HG03175 (cell line): ENCODE measurements around the gene SERPINB6.
"Not testable (repeated sequence)": the region's sequence is repeated elsewhere in the genome, so short reads cannot be mapped to it uniquely, and the experiment has no call there.

Experiments used
- ATAC-seq: cut with Tn5 transposase; IDR thresholded peaks from one replicate; pipeline ENCODE4 v1.9.1; 2021; ENCODE audit warnings: mild to moderate bottlenecking, moderate library complexity; ENCODE audit not compliant: unreplicated experiment

The SERPINB6 gene

DNA sequence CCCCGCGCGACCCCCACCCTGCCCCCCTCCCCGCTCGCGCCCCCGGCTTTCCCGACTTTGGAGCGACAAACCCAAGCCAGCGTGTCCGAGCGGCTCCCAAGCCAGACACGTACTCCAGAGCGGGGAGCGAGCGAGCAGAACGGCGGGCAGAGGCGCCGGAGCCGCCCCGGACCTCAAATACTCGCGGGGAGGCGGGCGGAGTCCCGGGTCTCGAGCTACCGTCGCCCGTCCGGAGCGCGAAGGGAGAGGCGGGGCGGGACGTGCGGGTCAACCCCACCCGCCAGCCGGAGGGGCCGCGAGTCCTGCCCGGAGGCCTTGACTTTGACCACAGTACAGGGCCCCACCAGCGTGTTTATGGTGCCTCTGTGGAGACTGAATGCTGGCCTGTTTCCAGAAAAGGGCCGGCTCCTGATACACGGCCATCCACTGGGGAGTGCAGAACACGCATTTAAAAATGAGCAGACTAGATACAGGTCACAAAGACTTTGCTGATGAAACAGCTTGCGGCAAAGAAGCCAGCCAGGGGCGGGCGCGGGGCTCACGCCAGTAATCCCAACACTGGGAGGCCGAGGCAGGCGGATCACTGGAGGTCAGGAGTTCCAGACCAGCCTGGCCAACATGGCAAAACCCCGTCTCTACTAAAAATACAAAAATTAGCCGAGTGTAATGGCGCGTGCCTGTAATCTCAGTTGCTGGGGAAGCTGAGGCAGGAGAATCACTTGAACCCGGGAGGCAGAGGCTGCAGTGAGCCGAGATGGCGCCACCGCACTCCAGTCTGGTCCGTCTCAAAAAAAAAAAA is at the start of gene SERPINB6:
TSS of gene SERPINB6 (minus strand) at position 148 of the 799 bp plus-strand sequence. CDS start 12,235 bp downstream, outside the sequence.
- no peak for ATAC-seq

- ATAC-seq: no peak
Measured at GRCh38 chr6:3019749-3020320, 48.5 kb upstream of the SERPINB6 start.

DNA sequence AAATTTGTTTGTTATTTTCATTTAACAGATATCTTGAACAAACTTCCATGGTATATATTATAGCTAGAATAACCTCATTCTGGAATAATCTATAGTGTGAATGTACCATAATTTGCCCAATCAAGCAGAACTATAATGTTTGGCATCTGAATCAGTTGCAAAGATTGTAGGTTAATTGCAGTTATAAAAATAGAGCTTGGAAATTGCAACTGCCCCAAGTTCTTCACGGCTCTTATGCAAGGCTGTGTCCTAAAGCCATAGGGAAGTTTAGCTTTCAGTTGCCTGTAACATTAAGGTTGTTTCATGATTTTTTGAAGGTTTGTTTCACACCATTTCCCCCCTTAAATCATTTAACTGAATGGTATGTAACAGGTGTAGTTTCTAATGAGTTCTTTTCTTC is 47.7 kb upstream of the SERPINB6 start:
- no peak for ATAC-seq

DNA sequence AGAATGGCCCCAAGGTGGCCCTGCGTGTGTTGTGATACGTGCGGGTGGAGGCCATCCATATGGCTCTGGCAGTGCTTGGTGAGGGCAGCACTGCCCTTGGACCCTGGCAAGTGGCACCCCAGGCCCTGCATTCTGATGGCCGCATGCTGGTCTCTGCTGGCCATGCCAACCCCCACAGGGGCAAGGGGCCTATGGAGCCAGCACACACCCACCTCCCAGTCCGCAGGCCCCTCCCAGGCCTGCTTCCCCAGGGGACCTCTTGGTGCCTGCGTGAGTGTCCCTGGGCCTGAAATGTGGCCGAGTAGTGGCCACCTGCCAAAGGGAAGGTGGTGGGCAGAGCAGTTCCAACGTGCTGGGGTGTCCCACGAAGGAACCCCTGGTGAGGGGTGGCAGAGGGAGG is 45.9 kb upstream of the SERPINB6 start:
- no peak for ATAC-seq

DNA sequence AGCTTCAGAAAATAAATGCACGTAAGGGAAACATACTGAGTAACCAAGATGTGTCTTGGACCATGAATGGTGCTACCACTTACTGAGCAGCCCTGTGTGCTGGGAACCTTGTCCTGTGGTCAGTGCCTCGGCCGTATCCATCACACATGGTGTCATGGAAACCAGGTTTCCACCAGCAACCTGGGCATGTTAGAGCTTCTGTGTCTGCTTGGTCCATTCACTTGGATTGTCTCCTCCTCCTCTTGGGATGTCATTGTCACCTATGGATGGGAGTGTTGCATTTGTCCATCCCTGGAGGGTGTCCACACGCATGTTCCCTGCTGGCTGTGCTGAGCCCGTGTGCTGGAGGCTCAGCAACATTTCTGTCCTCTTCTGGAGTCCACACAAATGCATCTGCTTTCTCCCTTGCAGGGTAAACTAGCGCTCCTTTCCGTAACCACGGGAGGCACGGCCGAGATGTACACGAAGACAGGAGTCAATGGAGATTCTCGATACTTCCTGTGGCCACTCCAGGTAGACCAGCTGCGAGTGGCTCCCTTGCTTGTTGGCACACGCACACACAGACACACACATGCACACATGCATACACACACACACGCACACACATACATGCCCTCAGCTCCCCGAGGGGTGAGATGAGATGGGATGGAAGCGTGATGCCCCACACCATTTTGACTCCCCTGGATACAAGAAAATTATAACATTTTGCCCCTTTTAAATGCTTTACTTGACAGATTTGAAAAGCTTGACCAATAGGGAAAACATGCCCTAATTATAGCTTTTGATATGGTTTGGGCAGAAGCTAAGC is 45.3 kb upstream of the SERPINB6 start:
- no peak for ATAC-seq

GRCh38 chr6:3015144-3015543 is 43.8 kb upstream of the SERPINB6 start:
- no peak for ATAC-seq

DNA sequence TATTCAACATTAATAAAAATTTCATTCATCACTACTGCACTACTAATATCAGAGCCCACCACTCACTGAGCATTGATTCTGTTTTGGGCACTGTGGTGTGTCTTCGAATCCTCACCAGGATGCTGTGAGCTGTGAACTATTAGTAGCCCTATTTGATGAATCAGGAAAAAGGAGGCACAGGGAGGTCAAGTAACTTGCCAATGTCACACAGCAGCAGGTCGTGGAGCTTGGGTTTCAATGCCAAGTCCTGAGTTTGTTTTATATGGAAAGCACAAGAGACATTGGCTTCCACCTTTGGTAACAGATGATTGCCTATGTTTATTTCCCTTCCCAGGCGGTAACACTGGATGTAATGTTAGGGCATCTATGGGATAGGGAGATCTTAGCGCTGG is 43.3 kb upstream of the SERPINB6 start:
- no peak for ATAC-seq

GRCh38 chr6:3013901-3014674 is 42.7 kb upstream of the SERPINB6 start:
- no peak for ATAC-seq

- ATAC-seq: no peak
Measured at GRCh38 chr6:3013486-3013885, 42.1 kb upstream of the SERPINB6 start.

DNA sequence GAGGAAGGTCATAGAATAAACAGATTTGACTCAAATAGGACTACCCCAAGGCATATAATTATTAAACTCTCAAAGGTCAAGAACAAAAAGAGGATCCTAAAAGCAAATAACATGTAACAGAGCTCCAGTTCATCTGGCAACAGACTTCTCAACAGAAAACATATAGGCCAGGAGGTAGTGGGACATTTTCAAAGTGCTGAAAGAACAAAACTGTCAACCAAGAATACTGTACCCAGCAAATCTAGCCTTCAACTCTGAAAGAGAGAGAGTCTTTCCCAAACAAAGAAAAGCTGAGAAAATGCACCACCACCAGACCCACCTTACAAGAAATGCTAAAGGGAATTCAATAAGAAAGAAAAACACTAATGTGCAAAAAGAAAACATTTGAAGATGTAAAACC is 40.2 kb upstream of the SERPINB6 start:
- ATAC-seq: no peak

DNA sequence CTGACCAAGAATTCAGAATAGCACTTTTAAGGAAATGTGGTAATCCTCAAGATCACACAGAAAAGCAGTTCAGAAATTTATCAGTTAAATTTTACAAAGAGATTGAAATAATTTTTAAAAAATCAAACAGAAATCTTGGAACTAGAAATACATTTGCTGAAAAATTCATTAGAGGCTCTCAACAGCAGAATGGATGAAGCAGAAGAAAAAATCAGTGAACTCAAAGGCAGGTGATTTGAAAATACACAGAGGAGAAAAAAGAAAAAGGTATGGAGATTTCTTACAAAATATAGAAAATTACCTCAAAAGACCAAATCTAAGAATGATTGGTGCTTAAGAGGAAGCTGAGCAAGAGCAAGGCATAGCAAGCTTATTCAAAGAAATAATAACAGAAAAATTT is 39.8 kb upstream of the SERPINB6 start:
- no peak for ATAC-seq

GRCh38 chr6:3009930-3010329 is 38.6 kb upstream of the SERPINB6 start:
- ATAC-seq: no peak

GRCh38 chr6:3008712-3009265 is 37.4 kb upstream of the SERPINB6 start:
- ATAC-seq: not testable (repeated sequence)

- ATAC-seq: no peak
Measured at GRCh38 chr6:3007571-3007970, 36.2 kb upstream of the SERPINB6 start.

DNA sequence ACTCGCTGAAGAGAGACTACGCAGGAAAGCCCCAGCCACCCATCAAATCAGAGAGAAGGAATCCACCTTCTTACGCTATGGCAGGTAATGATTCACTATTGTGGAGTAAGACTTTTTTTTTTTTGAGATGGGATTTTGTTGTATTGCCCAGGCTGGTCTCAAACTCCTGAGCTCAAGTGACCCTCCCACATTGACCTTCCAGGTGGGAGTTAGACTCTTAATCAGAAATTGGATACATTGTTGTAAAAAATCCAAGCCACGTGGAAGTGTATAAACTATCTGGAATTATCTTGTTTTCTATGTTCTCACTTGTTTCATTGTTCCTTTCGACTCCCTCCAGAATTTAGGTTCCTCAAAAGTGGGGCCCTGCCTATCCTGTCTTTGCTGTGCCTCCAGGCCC is 35.1 kb upstream of the SERPINB6 start:
- ATAC-seq: no peak

- ATAC-seq: no peak
Measured at GRCh38 chr6:3005874-3006273, 34.5 kb upstream of the SERPINB6 start.

- ATAC-seq: no peak
Measured at GRCh38 chr6:3005077-3005476, 33.7 kb upstream of the SERPINB6 start.

DNA sequence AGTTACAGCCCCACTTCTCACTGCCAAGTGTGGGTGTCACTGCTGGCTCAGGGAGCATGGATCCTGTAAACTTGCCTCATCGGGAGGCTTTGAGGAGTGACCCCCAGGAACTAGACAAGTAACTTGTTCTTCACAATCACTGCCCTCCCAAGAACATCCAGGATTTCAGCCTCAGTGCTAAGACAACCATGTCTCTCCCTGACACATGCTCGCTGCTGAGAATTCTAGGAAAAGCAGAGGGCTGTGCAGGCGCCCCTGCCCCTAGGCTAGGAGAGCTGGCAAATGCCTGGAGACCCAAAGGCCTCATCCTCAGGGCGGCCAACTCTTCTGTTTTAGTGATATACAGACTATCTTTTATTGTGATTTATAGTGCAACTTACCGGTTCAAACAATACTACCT is 31.9 kb upstream of the SERPINB6 start:
- not testable (repeated sequence) for ATAC-seq

- ATAC-seq: no peak
Measured at GRCh38 chr6:3001773-3002293, 30.5 kb upstream of the SERPINB6 start.

GRCh38 chr6:3001146-3001772 is 29.9 kb upstream of the SERPINB6 start:
- ATAC-seq: no peak
